Subcutaneous adipose tissue (tissue), 4 donors: Measurements from ENCODE around the gene GIMAP5. TPM values are rescaled to one million over a fixed set of nuclear protein-coding genes. Genes with fewer than 3 reads are reported as not detected.

Experiments
- total RNA-seq, 4 donors: library from RNA; depleted of rRNA; stranded (reverse); fragments of >200 nt; gene quantifications; one replicate each; pipeline ENCODE4 v1.1.0, GENCODE V29; 2016
- TF ChIP-seq, protein P1 (sequence below): fragments of 450-650 bp; IDR thresholded peaks from one replicate; pipeline ENCODE4 v1.5.1; 2016; ENCODE audit warnings: low read depth, mild to moderate bottlenecking, control low read depth, antibody characterized with exemption, moderate library complexity

Gene GIMAP5
- total RNA-seq, 4 donors from 2014 or later: 31.1 to 89.7 (median 50.4) TPM

- TF ChIP-seq, protein P1, sequence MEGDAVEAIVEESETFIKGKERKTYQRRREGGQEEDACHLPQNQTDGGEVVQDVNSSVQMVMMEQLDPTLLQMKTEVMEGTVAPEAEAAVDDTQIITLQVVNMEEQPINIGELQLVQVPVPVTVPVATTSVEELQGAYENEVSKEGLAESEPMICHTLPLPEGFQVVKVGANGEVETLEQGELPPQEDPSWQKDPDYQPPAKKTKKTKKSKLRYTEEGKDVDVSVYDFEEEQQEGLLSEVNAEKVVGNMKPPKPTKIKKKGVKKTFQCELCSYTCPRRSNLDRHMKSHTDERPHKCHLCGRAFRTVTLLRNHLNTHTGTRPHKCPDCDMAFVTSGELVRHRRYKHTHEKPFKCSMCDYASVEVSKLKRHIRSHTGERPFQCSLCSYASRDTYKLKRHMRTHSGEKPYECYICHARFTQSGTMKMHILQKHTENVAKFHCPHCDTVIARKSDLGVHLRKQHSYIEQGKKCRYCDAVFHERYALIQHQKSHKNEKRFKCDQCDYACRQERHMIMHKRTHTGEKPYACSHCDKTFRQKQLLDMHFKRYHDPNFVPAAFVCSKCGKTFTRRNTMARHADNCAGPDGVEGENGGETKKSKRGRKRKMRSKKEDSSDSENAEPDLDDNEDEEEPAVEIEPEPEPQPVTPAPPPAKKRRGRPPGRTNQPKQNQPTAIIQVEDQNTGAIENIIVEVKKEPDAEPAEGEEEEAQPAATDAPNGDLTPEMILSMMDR: no peak
Observed at GRCh38 chr7:150744041-150744656, 6.9 kb downstream of the GIMAP5 start.

DNA sequence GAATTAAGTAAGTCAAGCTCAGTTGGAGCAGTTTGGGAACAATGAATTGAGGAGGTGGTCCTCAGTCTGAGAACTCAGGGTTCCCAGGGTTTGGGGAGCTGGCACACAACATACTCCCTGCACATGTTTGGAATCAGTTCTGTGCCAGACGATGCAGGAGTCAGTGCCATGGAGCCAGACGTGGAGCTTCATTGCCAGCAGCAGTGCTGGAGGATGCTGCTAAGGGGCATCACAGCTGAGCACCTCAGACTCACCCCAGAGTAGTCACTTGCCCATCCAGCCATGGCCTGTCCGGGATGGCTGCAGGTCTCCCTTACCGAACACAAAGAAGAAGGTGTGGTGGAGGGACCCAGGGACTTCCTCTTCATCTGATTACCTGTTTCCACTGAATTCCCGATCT, 7.9 kb downstream of the GIMAP5 start:
- TF ChIP-seq, protein P1: no peak

GRCh38 chr7:150745876-150746275, 8.7 kb downstream of the GIMAP5 start:
- TF ChIP-seq, protein P1: no peak

GRCh38 chr7:150746921-150747320, 9.7 kb downstream of the GIMAP5 start:
- TF ChIP-seq, protein P1: no peak

DNA sequence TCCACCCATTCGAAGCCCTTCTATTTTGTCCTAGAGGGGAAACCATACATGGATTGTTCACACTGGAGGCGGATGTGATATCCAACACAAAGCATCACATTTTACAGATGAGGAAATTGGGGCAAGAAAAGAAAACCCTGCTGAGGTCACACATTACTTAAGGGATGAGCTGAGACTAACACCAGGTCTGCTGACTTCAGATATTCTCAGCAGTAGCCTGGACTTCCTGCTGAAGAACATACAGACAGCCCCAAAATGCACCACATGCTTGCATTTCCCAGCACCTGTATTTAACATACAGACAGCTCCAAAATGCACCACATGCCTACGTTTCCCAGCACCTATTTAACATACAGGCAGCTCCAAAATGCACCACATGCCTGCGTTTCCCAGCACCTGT, 11.2 kb downstream of the GIMAP5 start:
- TF ChIP-seq, protein P1: no peak

- TF ChIP-seq, protein P1: no peak
Observed at GRCh38 chr7:150751702-150752101, 14.5 kb downstream of the GIMAP5 start.

DNA sequence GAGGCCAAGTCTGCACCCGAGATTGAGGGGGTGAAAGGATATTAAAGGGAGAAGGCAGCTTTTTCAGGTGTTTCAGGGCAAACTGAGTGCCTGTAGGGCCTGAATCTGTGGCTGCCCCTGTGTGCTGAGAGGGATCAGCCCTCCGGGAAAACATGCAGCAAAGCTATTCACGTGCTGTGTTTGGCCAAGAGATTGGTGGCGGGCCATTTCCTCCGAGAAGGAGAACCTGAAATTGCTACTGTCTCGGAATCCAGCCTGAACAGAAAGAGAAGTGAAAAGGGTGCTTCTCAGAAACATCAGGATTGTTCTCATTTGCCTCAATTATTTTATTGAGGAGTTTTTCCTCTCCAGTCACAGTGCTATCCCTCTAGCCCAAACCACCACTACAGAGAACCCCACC, 16.0 kb downstream of the GIMAP5 start:
- TF ChIP-seq, protein P1: no peak
